Subcutaneous adipose tissue (tissue), 4 donors: Measurements from ENCODE around the gene TDRD15. TPM values are rescaled to one million over a fixed set of nuclear protein-coding genes. Genes with fewer than 3 reads are reported as not detected.

Source experiments
- total RNA-seq, 4 donors: library from RNA; depleted of rRNA; stranded (reverse); fragments of >200 nt; gene quantifications; one replicate each; pipeline ENCODE4 v1.1.0, GENCODE V29; 2016
- TF ChIP-seq, protein P1 (sequence below): fragments of 450-650 bp; IDR thresholded peaks from one replicate; pipeline ENCODE4 v1.5.1; 2016; ENCODE audit warnings: low read depth, mild to moderate bottlenecking, control low read depth, antibody characterized with exemption, moderate library complexity

The TDRD15 gene
- total RNA-seq, 4 donors from 2014 or later: 0.34 to 1.6 TPM; not detected in 2

DNA sequence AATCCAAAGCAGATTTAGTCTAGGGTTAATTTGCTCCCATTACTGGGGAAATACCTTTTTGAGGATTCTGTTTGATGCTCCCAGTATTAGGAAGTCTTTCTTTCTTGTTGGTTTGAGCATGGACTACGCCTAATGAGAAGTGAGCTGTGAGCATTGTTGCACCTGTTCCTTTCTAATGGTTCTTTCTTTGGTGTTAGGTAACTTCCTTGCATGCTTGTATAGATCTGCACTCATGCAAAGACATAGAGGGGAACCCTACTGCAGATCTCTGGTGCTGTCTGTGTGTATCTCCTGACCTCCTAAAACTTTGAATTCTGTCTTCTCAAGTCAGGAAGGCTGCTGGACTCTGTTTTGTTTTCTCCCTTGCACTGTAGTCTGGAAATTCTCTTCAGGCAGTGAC, 12.8 kb upstream of the TDRD15 start:
- TF ChIP-seq, protein P1, sequence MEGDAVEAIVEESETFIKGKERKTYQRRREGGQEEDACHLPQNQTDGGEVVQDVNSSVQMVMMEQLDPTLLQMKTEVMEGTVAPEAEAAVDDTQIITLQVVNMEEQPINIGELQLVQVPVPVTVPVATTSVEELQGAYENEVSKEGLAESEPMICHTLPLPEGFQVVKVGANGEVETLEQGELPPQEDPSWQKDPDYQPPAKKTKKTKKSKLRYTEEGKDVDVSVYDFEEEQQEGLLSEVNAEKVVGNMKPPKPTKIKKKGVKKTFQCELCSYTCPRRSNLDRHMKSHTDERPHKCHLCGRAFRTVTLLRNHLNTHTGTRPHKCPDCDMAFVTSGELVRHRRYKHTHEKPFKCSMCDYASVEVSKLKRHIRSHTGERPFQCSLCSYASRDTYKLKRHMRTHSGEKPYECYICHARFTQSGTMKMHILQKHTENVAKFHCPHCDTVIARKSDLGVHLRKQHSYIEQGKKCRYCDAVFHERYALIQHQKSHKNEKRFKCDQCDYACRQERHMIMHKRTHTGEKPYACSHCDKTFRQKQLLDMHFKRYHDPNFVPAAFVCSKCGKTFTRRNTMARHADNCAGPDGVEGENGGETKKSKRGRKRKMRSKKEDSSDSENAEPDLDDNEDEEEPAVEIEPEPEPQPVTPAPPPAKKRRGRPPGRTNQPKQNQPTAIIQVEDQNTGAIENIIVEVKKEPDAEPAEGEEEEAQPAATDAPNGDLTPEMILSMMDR: no peak

DNA sequence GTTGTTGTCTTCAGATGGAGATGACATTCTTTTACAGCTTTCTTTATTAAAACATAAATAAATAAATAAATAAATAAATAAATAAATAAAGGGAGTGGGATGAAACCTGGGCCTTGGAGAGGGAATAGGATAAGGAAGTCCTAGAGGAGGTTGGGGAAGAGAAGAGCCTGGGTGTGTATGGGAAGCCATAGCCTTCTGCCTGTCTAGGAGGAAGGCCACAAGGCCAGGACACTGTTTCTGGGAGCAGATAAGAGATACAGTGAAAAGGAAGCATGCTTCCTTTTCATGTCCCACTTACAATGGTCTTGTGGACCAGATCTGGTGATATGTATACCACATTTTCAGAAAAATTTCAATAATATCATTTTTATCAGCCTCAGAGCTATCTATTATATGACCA, 6.1 kb upstream of the TDRD15 start:
- TF ChIP-seq, protein P1: no peak

DNA sequence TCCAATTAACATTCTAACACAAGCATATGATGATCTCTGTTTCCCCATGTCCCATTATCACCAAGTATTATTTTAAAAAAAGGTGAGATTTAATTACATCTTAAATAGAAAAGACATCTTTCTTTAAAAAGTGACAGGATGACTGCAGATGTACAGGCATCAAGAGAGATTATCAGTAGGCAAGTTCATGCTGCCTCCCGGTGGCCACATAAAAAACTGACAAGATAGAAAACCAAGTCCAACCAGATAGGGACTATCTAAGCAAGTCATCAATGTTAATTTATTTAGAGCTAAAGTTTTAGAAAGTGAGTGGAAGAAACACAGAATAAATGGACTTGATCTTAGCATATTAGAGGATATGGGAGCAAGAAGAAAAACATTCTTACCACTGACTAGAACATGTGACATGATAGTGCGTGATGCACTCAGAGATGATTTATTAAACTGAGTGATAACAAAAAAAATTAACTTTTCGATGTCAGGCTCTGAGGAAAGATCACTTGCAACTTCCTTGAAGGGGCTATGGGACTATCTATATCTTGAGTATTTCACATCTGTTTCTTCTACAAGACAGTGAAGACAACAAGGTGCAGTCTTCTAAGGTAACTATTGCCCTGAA, 5.4 kb upstream of the TDRD15 start:
- TF ChIP-seq, protein P1: no peak

DNA sequence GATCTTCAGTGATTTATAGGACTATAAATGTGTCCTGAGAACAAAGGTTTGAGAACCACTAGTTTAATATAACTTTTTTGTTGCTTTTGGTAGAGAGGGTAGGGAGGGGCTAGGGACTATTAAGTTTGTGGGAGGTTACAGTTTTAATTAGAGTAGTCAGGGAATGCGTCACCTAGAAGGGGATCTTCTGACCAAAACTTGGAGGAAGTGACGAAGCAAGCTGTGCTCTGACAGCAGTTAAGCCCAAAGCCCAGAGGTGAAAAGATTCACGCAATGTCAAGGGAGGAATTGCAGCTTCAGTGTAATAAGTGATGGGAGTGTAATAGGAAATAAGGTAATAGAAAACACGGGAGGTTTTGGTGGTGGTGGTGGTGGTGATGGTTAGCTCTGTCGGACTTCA, 8.1 kb downstream of the TDRD15 start:
- TF ChIP-seq, protein P1: no peak

DNA sequence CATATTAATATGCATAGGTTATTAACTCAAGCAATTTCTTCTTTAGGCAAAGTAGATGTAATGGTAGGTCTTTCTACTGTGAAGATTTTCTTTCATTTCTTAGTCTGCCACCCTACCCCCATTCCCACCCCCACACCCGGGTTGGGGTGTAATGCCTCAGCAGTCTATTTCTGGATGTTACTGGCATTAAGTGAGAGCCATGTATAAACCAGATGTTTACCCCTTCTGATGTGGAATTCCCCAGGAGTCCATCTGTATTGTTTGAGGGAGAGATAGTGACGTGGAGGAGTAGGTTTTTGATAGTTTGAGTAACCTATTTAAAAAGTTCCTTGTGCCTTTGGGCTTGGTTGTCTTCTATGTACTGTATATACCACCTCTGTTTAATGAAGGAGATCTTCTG, 11.8 kb downstream of the TDRD15 start:
- TF ChIP-seq, protein P1: no peak

DNA sequence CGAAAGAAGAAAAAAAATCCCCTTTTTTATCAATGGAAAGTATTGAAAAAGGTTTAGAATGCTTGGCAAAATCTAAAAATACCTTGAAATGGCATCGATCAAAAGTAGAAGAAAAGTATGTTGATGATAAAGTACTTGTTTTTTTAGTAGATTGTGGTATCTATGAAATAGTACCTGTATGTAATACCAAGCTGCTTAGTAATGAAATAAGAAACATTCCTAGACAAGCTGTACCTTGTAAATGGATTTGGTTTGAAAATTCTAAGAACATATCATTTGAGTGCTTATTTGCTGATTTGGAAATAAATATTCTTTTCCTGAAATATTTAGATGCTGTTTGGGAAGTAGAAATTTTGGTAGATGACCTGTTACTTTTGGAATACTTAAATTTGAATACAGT, 18.4 kb downstream of the TDRD15 start:
- TF ChIP-seq, protein P1: no peak

DNA sequence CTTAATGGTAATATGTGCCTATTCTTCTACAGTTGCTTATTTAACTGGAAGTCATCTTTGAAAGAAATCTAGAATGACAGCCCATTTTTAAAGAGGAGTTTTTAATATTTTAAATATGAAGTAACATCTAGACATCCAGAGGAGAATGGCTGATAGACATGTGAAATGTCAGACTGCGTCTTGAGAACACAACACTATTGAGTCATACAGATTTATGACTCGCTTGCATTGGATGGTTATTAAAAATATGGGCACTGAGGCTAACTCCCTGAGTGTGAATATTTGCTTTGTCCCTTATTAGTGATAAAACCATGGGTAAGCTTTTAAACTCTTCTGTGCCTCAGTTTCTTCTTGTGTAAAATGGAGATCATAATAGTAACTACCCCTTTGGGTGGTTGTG, 22.9 kb downstream of the TDRD15 start:
- TF ChIP-seq, protein P1: no peak
